DND-41 (cell line): ENCODE results near the gene PSMD8.

Experiments used
- EZH2 ChIP-seq: IDR thresholded peaks from 3 replicates; pipeline ENCODE4 v1.6.1; 2012; ENCODE audit warnings: borderline replicate concordance, low read depth, mild to moderate bottlenecking, moderate library complexity, low read length, inconsistent platforms; ENCODE audit not compliant: severe bottlenecking
- TF ChIP-seq, protein P1 (sequence below): IDR thresholded peaks from 2 replicates; pipeline ENCODE4 v1.5.1; 2012; ENCODE audit warnings: borderline replicate concordance, low read length, moderate library complexity, mild to moderate bottlenecking; ENCODE audit not compliant: poor library complexity, severe bottlenecking; ENCODE audit errors: extremely low read depth

DNA sequence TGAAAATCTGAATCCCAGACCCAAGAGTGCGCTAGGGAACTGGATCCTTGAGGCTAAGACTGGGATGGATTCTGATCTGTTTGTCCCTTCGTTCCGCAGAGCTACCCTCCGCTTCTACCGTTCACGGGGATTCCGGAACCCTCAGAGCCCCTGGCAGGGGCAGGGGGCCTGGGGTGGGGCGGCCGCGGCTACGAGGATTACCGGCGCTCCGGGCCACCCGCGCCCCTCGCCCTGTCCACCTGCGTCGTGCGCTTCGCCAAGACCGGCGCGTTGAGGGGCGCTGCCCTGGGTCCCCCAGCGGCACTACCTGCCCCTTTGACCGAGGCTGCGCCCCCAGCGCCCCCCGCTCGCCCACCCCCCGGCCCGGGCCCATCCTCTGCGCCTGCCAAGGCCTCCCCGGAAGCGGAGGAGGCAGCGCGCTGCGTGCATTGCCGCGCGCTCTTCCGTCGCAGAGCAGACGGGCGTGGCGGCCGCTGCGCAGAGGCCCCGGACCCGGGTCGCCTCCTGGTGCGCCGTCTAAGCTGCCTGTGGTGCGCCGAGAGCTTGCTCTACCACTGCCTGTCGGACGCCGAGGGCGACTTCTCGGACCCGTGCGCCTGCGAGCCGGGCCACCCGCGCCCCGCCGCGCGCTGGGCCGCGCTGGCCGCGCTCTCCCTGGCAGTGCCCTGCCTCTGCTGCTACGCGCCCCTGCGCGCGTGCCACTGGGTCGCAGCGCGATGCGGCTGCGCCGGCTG is 21.2 kb downstream of the PSMD8 start:
- TF ChIP-seq, protein P1, sequence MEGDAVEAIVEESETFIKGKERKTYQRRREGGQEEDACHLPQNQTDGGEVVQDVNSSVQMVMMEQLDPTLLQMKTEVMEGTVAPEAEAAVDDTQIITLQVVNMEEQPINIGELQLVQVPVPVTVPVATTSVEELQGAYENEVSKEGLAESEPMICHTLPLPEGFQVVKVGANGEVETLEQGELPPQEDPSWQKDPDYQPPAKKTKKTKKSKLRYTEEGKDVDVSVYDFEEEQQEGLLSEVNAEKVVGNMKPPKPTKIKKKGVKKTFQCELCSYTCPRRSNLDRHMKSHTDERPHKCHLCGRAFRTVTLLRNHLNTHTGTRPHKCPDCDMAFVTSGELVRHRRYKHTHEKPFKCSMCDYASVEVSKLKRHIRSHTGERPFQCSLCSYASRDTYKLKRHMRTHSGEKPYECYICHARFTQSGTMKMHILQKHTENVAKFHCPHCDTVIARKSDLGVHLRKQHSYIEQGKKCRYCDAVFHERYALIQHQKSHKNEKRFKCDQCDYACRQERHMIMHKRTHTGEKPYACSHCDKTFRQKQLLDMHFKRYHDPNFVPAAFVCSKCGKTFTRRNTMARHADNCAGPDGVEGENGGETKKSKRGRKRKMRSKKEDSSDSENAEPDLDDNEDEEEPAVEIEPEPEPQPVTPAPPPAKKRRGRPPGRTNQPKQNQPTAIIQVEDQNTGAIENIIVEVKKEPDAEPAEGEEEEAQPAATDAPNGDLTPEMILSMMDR = no peak
- no peak for TF ChIP-seq EZH2
